ENCODE data around the gene C5AR2.
A peak's percentile ranks its signal among the peaks of the same experiment; 100 is the strongest.
"Not testable (repeated sequence)": the region's sequence is repeated elsewhere in the genome, so short reads cannot be mapped to it uniquely, and the experiment has no call there.

The C5AR2 gene

GRCh38 chr19:47340477-47341208 is 8.7 kb downstream of the C5AR2 start:
- TF ChIP-seq CTCF (conservative IDR thresholded peaks at IDR 0.05; ENCODE audit: low read length) = no peak
- H3K4me3 ChIP-seq (ENCODE audit: low read length) = no peak overlapping the region
- no peak for DNase-seq (ENCODE audit: low read depth)

- DNase-seq (ENCODE audit: low read depth) = no peak
- no peak overlapping the region for H3K4me3 ChIP-seq (ENCODE audit: low read length)
- TF ChIP-seq CTCF (conservative IDR thresholded peaks at IDR 0.05; ENCODE audit: low read length) = no peak
Measured at GRCh38 chr19:47341734-47342133, 9.8 kb downstream of the C5AR2 start.

GRCh38 chr19:47343194-47343802 is 11.3 kb downstream of the C5AR2 start:
- DNase-seq (ENCODE audit: low read depth) = no peak
- TF ChIP-seq CTCF (conservative IDR thresholded peaks at IDR 0.05; ENCODE audit: low read length) = no peak
- no peak overlapping the region for H3K4me3 ChIP-seq (ENCODE audit: low read length)

GRCh38 chr19:47344425-47344824 is 12.4 kb downstream of the C5AR2 start:
- DNase-seq (ENCODE audit: low read depth) = no peak
- TF ChIP-seq CTCF (conservative IDR thresholded peaks at IDR 0.05; ENCODE audit: low read length) = no peak
- H3K4me3 ChIP-seq (ENCODE audit: low read length) = no peak overlapping the region

- DNase-seq (ENCODE audit: low read depth); H3K4me3 ChIP-seq (ENCODE audit: low read length): not testable (repeated sequence)
Measured at GRCh38 chr19:47346024-47346423, 14.0 kb downstream of the C5AR2 start.

- TF ChIP-seq CTCF (conservative IDR thresholded peaks at IDR 0.05; ENCODE audit: low read length) = peak; percentile 86
- peak within 1 kb of the TSS; percentile 97 for H3K4me3 ChIP-seq (ENCODE audit: low read length)
- DNase-seq (ENCODE audit: low read depth) = peak; percentile 99
Measured at GRCh38 chr19:47348819-47349795, 17.1 kb downstream of the C5AR2 start, which contains the start of gene DHX34. Gene DHX34 (plus strand): TSS chr19:47349315. CDS start chr19:47353031, 3,716 bp downstream.

- no peak for TF ChIP-seq CTCF (conservative IDR thresholded peaks at IDR 0.05; ENCODE audit: low read length)
- H3K4me3 ChIP-seq (ENCODE audit: low read length) = no peak overlapping the region
- no peak for DNase-seq (ENCODE audit: low read depth)
Measured at GRCh38 chr19:47350630-47351029, 18.7 kb downstream of the C5AR2 start.

Measured in AG10803 (cell line).